ELF-1 (cell line): ENCODE data around the gene FAM32A.

Experiments
- DNase-seq: peaks from one replicate; pipeline ENCODE4 v3.0.0-alpha.2; 2016; ENCODE audit warnings: low read depth, low spot score

Gene FAM32A

DNA sequence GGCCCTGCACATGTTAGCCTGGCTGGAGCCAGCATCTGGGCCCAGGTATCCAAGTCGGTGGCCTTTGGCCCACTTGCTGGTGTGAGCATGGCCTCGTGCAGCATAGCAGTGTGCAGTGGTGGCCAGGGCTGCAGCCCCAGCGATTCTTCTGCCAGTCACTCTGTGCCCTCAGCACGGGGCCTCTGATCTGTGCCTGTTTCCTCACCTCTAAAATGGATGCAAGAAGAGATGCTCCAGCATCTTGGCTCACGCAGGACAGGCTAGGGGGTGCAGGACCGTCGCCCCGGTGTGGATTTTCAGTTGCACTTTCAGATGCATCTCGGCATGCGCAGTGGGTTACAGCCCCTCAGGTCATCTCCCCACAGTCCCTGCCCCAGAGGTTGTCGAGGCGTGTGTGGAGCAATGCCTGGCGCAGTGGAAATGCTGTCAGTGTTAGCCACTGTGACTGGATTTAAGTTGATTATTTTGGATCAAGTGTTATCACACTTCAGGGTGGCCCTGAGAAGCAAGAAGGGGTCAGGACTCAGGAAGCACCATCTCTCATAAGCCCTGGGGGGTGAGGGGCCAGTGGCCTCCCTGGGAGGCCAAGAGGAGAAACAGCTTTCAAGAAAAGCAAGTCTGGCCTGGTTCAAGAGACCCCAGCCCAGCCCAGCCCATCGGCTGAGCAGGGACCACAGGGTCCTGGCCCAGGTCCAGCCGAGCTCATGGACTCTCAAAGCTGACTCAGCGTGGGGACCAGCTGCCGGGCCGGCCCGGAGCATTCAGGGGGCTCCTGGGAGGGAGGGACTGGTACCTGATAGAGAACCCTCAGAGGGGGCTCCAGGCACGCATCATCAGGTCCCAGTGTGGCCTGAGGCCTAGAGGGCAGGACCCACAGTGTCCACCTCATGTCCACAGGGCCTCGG lies 40.3 kb downstream of the FAM32A start:
- no peak for DNase-seq

DNA sequence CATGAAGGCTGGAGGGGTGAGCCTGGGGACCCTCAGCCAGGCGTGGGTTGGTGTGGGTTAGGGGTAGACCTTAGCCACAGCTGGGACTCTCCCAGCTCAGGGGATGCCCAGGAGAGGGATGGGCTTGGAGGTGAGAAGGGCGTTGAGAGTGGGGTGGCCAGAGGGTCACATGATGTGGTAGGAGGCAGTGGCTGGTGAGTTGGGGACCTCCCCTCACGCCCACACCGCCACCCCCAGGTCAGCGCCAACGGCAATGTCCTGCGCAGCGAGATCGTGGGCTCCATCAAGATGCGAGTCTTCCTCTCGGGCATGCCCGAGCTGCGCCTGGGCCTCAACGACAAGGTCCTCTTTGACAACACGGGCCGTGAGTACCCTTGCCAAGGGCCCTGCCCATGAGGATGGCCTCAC lies 41.0 kb downstream of the FAM32A start:
- DNase-seq, result no peak

DNA sequence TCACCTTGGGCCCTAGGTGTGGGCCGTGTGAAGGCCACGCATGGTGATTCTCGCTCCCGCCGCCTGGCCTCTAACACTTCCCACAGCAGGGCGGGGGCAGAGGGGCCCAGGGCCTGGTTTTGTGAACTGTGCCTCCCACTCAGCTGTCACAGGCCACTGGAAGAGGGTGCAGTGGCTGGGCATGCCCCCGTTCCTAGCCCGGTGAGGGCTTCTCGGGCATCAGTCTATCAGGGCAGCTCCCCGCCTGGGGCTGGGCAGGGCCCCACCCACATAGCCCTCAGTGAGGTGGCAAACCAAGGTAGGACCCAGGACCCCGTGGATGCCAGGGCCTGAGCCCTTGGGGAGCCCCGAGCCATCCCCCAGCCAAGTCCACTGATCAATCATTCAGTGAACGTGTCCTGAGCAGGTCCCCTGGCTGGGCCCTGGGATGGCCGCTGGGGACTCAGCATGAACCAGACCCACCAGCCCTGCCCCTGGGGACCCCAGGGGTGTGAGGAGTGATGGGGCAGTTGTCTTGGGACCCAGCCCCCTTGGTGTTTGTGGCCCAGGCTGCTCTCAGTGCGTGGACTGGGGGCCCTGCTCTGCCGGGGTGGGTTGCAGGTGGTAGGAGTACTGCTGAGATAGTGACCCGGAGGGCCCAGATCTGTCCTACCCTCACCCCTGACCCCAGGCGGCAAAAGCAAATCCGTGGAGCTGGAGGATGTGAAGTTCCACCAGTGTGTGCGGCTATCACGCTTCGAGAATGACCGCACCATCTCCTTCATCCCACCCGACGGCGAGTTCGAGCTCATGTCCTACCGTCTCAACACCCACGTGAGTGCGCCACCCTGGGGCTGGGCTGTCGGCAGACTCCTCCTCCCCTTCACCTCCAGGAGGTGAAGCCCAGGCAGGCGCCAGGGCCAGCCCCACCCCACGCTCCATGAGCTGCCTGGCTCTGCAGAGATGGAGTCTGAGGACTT lies 41.9 kb downstream of the FAM32A start:
- DNase-seq, result no peak

DNA sequence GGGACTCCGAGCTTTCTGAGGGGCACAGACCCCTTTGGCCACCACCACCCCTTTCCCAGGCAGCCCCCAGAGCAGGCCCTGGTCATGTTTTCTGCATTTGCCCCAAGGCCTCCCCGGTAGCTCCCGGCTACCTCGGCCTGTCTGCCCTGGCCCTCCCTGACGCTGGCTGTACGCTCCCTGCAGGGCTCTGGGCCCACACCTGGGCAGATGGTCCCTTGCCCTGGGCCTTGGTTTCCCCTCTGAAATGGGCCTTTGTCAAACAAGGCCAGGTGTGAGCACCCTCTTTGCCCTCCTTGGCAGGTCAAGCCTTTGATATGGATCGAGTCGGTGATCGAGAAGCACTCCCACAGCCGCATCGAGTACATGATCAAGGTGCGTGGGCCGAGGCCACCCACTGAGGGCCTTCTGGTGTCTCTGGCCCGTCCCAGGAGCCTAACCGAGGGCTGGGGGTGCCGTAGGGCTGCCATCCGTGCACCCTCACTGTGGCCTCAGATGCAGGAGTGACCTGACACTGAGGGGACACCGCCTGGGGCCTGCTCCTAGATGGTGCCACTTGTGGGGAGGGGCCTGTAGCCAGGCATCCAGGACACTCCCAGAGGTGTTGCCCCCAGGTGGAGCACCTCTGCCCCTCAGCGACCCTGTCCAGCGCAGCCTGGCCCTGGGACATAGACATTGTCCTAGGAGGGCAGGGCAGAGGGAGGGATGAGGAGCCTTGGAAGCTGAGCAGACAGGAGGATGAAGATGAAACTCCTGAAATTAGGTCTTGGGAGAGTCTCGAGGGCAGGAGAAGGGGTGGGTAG lies 42.8 kb downstream of the FAM32A start:
- no peak for DNase-seq

- DNase-seq, result no peak
Measured at GRCh38 chr19:16228637-16229321, 43.6 kb downstream of the FAM32A start.

GRCh38 chr19:16229322-16229641 lies 44.1 kb downstream of the FAM32A start:
- DNase-seq, result no peak

GRCh38 chr19:16232127-16232526 lies 46.9 kb downstream of the FAM32A start:
- DNase-seq, result no peak

- no peak for DNase-seq
Measured at GRCh38 chr19:16232568-16232967, 47.4 kb downstream of the FAM32A start.

- no peak for DNase-seq
Measured at GRCh38 chr19:16233081-16233776, 48.0 kb downstream of the FAM32A start.

DNA sequence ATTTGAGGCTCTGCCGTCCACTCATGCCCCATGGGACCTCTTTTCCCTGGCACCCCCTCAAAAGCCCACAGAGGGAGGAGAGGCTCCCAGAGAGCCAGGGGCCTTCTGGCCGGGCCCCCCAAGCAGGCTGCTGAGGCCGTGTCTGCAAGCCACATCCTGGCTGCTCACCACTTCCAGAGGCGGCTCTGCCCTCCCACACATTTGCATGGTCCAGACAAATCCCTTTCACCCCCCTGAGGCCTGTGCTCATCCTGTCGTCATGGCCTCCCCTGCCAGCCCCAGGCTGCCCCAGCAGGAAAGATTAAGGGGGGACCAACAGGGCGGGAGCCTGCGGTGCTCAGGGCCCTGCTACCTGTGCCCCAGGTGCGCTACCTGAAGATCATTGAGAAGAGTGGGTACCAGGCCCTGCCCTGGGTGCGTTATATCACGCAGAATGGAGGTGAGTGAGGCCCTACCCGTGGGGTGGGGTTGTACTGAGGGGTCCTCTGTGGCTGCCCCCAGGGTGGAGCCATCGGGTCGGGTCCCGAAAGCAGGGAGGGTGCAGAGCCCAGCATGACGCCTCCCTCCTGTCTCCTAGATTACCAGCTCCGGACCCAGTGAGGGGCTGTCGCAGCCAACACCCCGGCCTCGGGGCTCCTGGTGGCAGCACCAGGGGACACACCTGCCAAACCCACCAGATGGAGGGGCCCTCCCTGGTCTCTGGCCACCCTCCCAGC lies 48.8 kb downstream of the FAM32A start:
- DNase-seq, result no peak

GRCh38 chr19:16234552-16235445 lies 49.6 kb downstream of the FAM32A start:
- no peak for DNase-seq

DNA sequence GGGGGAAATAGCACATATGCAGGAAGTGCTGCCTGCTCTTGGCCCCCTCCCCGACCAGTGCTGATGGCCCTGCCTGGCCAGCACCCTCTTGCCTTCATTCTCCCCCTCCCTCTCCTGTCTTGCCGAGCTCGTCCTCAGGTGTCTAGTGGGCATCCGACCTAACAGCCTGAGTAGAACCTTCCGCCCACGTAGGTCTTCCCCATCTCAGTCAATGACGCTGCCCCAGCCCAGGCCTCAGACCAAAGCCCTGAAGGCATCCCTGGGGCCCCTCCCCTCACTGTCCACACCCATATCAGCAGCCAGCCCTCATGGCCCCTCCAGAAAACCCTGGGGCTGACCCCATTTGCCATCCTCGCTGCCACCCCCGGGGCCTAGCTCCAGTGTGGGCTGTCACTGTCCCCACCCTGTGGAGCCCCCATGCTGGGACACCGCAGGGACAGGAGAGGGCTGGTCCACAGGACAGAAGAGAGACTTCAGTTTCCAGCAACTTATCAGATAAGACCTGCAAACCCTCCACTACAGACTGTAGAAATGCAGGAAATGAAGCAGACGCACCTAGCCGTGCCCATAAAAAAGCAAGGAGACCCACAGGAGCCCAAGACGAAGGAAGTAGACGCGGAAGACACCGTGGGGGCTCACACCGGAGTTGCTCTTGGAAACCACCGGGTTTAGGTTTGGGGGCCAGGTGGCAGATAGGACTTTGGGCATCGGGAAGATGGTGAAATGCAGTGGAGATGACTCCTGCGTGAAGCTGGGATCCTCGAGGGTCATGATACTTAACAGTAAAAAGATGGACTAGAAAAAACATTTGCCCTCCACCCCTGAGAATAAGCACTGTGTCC lies 50.8 kb downstream of the FAM32A start:
- DNase-seq, result no peak
